ENCODE data around the gene TNS1. TPM values are rescaled to one million over a fixed set of nuclear protein-coding genes. Genes with fewer than 3 reads are reported as not detected.

Gene TNS1
- total RNA-seq, 2 donors from 2014 or later = 168 to 174 TPM

DNA sequence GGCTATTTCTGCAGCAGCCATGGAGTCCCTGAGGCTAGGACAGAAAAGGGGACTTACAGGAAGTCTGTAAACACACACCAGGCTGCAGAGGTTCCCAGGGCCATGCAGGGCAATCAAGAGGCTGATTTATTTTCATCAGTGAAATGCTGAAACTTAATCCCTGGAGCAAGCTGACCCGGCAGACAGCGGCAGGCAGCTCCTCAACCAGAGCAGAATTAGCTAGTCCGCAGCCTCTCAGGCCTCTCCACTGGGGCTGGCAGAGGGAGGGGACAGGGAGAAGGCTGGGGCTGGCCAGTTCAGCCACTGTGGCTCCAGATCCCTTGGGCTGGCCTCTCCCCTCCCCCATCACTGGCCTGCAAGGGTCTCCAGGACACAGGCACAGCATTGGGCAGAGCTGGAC is 136.3 kb downstream of the TNS1 start:
- peaks cover 6 to 32% of the 10 kb centered on the region in 2 donors for H3K36me3 ChIP-seq (replicated peaks in 1 of 2; ENCODE audit: insufficient read depth in 1 of 2, low read depth in 2 of 2)
- 82% methylated on average over 3 of the region's 3 CpGs; no CpG with 5 or more reads in 1 of the 2 donors for WGBS, 2 donors
- no peaks in the 10 kb centered on the region for H3K9me3 ChIP-seq
- intact Hi-C loops (cut with DNase I) = no loop called here
- TF ChIP-seq, protein P1, sequence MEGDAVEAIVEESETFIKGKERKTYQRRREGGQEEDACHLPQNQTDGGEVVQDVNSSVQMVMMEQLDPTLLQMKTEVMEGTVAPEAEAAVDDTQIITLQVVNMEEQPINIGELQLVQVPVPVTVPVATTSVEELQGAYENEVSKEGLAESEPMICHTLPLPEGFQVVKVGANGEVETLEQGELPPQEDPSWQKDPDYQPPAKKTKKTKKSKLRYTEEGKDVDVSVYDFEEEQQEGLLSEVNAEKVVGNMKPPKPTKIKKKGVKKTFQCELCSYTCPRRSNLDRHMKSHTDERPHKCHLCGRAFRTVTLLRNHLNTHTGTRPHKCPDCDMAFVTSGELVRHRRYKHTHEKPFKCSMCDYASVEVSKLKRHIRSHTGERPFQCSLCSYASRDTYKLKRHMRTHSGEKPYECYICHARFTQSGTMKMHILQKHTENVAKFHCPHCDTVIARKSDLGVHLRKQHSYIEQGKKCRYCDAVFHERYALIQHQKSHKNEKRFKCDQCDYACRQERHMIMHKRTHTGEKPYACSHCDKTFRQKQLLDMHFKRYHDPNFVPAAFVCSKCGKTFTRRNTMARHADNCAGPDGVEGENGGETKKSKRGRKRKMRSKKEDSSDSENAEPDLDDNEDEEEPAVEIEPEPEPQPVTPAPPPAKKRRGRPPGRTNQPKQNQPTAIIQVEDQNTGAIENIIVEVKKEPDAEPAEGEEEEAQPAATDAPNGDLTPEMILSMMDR (IDR thresholded peaks at IDR 0.05) = no peak
- TF ChIP-seq POLR2A (IDR thresholded peaks at IDR 0.05) = no peak
- DNase-seq (no peak), ATAC-seq (no peak)
- H3K27ac ChIP-seq = no peak overlapping the region
- no peaks in the 10 kb centered on the region for H3K4me1 ChIP-seq
- H3K4me3 ChIP-seq = no peak overlapping the region
- H3K27me3 ChIP-seq = no peaks in the 10 kb centered on the region

DNA sequence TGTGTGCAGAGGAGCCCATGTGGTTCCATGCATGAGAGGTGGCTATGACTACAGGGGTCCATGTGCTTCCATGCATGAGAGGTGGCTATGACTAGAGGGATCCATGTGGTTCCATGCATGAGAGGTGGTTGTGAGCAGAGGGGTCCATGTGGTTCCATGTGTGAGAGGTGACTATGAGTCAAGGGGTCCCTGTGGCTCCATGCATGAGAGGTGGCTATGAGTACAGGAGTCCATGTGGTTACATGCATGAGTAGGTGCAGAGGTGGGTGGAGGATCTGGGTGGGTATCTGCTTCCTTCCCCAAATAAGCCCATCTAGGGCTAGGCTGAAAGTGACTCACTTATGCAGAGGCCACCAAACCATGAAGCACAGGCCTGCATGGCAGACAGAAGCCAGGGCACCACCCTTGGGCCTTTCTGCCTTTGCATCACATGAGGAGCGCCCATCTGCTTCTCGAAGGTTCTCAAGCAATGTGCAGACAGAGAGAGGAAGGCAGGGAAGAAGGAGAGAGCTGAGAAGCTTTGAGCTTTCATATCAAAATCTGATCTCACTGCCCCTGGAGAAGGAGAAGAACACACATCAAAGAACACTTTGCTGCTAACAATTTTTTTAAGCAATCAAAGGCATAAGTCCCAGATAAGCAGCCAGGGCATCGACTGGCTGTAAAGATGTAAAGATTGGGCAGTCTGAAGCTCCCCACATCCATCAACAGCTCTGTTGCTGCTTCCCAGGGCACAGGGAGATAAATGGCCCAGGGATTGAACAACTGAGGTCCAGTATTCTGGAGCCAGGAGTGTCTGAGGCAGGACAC is 137.6 kb downstream of the TNS1 start:
- no peak for TF ChIP-seq POLR2A (IDR thresholded peaks at IDR 0.05)
- TF ChIP-seq, protein P1 (IDR thresholded peaks at IDR 0.05) = no peak
- ATAC-seq (no peak), DNase-seq (no peak)
- Histone ChIP-seq H3K9me3 (no peaks in the 10 kb centered on the region), H3K36me3 (replicated peaks in 1 of 2; ENCODE audit: insufficient read depth in 1 of 2, low read depth in 2 of 2) (peaks cover 0 to 34% of the 10 kb centered on the region in 2 donors), H3K27ac (no peak overlapping the region), H3K4me1 (no peaks in the 10 kb centered on the region), H3K27me3 (no peaks in the 10 kb centered on the region), H3K4me3 (no peak overlapping the region)
- 71 to 80% methylated on average over 3 of the region's 3 CpGs for WGBS, 2 donors
- intact Hi-C loops (cut with DNase I) = no loop called here

DNA sequence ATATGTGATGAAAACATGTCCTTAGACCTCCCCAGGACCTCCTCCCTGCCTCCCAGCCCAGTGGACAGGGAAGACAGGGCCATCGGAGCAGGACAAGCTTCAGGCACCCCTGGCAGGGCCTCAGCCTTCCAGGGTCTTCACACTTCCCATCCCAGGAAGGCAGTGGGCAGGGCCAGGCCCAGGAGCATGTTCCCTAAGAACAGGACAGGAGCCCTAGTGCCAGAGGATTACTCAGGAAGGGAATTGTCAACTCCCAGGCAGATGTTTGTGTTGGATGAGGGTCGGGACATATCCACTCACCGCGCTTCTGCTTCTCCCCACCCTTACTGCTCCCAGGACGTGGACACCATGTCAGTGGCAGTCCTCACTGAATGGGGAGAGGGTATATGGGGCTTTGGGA is 138.9 kb downstream of the TNS1 start:
- Histone ChIP-seq H3K4me1 (peaks cover 8% of the 10 kb centered on the region), H3K27ac (no peak overlapping the region), H3K27me3 (no peaks in the 10 kb centered on the region), H3K9me3 (no peaks in the 10 kb centered on the region), H3K36me3 (replicated peaks in 1 of 2; ENCODE audit: insufficient read depth in 1 of 2, low read depth in 2 of 2) (peaks cover 0 to 29% of the 10 kb centered on the region in 2 donors), H3K4me3 (no peak overlapping the region)
- intact Hi-C loops (cut with DNase I) = no loop called here
- WGBS, 2 donors = 82 to 92% methylated on average over 5 of the region's 5 CpGs
- DNase-seq (no peak), ATAC-seq (no peak)
- TF ChIP-seq, protein P1 (IDR thresholded peaks at IDR 0.05) = no peak
- TF ChIP-seq POLR2A (IDR thresholded peaks at IDR 0.05) = no peak

DNA sequence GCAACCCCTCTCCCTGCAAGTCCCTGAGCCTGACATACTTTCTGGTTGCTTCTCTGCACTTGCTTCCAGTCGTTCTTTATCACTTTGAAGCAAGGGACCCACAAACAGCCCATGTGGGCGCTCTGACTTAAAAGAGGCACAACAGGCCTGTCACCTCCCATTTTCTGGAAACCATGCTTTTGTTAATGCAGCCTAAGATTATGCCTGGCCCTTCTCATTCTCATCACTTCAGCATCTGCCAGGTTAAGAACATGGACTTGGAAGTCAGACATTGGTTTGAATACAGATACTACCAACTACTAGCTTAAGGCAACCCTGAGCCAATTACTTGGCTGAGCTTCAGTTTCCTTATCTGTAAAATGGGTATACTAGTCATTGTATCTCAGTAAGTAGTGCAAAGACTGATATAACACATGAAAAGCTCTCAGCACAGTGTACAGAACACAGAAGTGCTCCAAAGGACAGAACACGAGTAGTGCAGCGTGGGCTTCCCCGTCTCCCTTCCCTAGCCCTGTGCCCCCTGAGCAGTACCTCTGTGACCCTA is 141.4 kb downstream of the TNS1 start:
- no peak overlapping the region for H3K27ac ChIP-seq
- intact Hi-C loops (cut with DNase I) = no loop called here
- no peaks in the 10 kb centered on the region for H3K27me3 ChIP-seq
- no peak for DNase-seq
- no peak overlapping the region for H3K4me3 ChIP-seq
- H3K36me3 ChIP-seq (replicated peaks in 1 of 2; ENCODE audit: insufficient read depth in 1 of 2, low read depth in 2 of 2) = peaks cover 0 to 24% of the 10 kb centered on the region in 2 donors
- peaks cover 11% of the 10 kb centered on the region for H3K4me1 ChIP-seq
- H3K9me3 ChIP-seq = no peaks in the 10 kb centered on the region
- no peak for TF ChIP-seq POLR2A (IDR thresholded peaks at IDR 0.05)
- TF ChIP-seq, protein P1 (IDR thresholded peaks at IDR 0.05) = no peak
- 91 to 93% methylated on average over 5 of the region's 5 CpGs for WGBS, 2 donors
- ATAC-seq = no peak
